ENCODE measurements around the gene QRICH1. TPM values are rescaled to one million over a fixed set of nuclear protein-coding genes. Genes with fewer than 3 reads are reported as not detected.

QRICH1 gene
- total RNA-seq, 1 experiment from 2014 or later: 123 TPM

DNA sequence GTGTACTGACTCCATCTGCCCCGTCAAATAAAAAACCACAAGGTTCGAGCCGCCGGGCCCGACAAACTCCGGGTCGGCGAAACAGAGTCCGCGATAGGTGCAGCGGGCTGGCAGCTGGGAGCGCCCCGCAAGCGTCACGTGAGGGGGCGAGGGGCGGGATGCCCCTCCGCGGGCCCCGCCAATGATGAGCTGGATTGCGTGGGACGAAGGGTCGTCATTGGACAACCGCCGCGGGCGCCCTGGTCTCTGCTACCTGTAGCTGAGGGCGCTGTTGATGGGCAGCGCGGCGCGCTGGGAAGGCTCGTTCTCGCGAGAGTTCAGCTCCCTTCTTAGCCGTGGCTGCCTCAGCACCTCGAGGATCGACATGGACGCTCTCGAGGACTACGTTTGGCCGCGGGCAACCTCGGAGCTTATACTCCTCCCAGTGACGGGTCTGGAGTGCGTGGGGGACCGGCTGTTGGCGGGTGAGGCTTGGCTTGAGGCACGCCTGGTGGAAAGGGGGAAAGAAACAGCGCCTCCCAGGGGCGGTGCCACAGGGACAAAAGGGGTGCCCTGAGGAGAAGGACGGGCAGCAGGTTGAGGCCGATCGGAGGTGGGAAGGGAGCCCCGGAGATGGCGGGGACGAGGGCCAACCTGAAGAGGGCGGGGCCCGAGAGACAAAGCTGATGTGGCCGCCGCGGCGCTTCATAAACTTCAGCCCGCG lies 86.7 kb downstream of the QRICH1 start, which contains the start of gene WDR6:
Gene WDR6, plus strand, starts transcription at position 324 of the 703 bp plus-strand sequence. Its CDS starts 41 bp downstream, at position 365.
- H3K36me3 Mint-ChIP-seq: peaks cover 20% of the 10 kb centered on the region
- H3K9me3 Mint-ChIP-seq: no peaks in the 10 kb centered on the region
- H3K27ac Mint-ChIP-seq: peak within 1 kb of the TSS; percentile 100
- H3K27me3 Mint-ChIP-seq (ENCODE audit: low read depth): no peaks in the 10 kb centered on the region
- ChIA-PET POLR2A (interaction anchor here (0.6 to 4.6 kb wide), 20 partner anchors 10 to 1284 kb away, joined by 3 to 81 read pairs (median 5); partner anchors contain the start of genes CELSR3, DAG1, DALRD3 and IMPDH2), CTCF (interaction anchor here (0.6 to 9.3 kb wide), 20 partner anchors 10 to 1396 kb away, joined by 3 to 124 read pairs (median 4); partner anchors contain the start of genes ARIH2, BSN, CELSR3 and DALRD3)
- H3K4me1 Mint-ChIP-seq: peaks cover 15% of the 10 kb centered on the region
- peak within 1 kb of the TSS; percentile 99 for H3K4me3 Mint-ChIP-seq
- peak; percentile 90 for ATAC-seq
- DNase-seq (ENCODE audit: low spot score): peak; percentile 97
- TF ChIP-seq, protein P1, sequence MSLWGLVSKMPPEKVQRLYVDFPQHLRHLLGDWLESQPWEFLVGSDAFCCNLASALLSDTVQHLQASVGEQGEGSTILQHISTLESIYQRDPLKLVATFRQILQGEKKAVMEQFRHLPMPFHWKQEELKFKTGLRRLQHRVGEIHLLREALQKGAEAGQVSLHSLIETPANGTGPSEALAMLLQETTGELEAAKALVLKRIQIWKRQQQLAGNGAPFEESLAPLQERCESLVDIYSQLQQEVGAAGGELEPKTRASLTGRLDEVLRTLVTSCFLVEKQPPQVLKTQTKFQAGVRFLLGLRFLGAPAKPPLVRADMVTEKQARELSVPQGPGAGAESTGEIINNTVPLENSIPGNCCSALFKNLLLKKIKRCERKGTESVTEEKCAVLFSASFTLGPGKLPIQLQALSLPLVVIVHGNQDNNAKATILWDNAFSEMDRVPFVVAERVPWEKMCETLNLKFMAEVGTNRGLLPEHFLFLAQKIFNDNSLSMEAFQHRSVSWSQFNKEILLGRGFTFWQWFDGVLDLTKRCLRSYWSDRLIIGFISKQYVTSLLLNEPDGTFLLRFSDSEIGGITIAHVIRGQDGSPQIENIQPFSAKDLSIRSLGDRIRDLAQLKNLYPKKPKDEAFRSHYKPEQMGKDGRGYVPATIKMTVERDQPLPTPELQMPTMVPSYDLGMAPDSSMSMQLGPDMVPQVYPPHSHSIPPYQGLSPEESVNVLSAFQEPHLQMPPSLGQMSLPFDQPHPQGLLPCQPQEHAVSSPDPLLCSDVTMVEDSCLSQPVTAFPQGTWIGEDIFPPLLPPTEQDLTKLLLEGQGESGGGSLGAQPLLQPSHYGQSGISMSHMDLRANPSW (CRISPR knock-in tag; conservative IDR thresholded peaks at IDR 0.05; ENCODE audit: low read depth): 0 out of 2 replicates have a peak, but pooled peaks have one; percentile 21
- peak; percentile 89 for TF ChIP-seq SP1 (CRISPR knock-in tag; conservative IDR thresholded peaks at IDR 0.05)
- TF ChIP-seq, protein P2, sequence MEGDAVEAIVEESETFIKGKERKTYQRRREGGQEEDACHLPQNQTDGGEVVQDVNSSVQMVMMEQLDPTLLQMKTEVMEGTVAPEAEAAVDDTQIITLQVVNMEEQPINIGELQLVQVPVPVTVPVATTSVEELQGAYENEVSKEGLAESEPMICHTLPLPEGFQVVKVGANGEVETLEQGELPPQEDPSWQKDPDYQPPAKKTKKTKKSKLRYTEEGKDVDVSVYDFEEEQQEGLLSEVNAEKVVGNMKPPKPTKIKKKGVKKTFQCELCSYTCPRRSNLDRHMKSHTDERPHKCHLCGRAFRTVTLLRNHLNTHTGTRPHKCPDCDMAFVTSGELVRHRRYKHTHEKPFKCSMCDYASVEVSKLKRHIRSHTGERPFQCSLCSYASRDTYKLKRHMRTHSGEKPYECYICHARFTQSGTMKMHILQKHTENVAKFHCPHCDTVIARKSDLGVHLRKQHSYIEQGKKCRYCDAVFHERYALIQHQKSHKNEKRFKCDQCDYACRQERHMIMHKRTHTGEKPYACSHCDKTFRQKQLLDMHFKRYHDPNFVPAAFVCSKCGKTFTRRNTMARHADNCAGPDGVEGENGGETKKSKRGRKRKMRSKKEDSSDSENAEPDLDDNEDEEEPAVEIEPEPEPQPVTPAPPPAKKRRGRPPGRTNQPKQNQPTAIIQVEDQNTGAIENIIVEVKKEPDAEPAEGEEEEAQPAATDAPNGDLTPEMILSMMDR (IDR thresholded peaks at IDR 0.05): 0 out of 2 replicates have a peak, but pooled peaks have one; percentile 37
- TF ChIP-seq ELF4 (CRISPR knock-in tag; IDR thresholded peaks at IDR 0.05; ENCODE audit: low read depth): no peak
- TF ChIP-seq, protein P3, sequence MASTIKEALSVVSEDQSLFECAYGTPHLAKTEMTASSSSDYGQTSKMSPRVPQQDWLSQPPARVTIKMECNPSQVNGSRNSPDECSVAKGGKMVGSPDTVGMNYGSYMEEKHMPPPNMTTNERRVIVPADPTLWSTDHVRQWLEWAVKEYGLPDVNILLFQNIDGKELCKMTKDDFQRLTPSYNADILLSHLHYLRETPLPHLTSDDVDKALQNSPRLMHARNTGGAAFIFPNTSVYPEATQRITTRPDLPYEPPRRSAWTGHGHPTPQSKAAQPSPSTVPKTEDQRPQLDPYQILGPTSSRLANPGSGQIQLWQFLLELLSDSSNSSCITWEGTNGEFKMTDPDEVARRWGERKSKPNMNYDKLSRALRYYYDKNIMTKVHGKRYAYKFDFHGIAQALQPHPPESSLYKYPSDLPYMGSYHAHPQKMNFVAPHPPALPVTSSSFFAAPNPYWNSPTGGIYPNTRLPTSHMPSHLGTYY (CRISPR knock-in tag; IDR thresholded peaks at IDR 0.05): 0 out of 2 replicates have a peak, but pooled peaks have one; percentile 27
- TF ChIP-seq, protein P4, sequence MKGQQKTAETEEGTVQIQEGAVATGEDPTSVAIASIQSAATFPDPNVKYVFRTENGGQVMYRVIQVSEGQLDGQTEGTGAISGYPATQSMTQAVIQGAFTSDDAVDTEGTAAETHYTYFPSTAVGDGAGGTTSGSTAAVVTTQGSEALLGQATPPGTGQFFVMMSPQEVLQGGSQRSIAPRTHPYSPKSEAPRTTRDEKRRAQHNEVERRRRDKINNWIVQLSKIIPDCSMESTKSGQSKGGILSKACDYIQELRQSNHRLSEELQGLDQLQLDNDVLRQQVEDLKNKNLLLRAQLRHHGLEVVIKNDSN (CRISPR knock-in tag; IDR thresholded peaks at IDR 0.05): peak; percentile 98
- TF ChIP-seq, protein P5, sequence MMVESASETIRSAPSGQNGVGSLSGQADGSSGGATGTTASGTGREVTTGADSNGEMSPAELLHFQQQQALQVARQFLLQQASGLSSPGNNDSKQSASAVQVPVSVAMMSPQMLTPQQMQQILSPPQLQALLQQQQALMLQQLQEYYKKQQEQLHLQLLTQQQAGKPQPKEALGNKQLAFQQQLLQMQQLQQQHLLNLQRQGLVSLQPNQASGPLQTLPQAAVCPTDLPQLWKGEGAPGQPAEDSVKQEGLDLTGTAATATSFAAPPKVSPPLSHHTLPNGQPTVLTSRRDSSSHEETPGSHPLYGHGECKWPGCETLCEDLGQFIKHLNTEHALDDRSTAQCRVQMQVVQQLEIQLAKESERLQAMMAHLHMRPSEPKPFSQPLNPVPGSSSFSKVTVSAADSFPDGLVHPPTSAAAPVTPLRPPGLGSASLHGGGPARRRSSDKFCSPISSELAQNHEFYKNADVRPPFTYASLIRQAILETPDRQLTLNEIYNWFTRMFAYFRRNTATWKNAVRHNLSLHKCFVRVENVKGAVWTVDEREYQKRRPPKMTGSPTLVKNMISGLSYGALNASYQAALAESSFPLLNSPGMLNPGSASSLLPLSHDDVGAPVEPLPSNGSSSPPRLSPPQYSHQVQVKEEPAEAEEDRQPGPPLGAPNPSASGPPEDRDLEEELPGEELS (CRISPR knock-in tag; IDR thresholded peaks at IDR 0.05): peak; percentile 21; the same call in 1 of the 2 replicates
- TF ChIP-seq TEAD1 (CRISPR knock-in tag; IDR thresholded peaks at IDR 0.05): peak; percentile 14; the same call in 1 of the 2 replicates
- TF ChIP-seq, protein P6, sequence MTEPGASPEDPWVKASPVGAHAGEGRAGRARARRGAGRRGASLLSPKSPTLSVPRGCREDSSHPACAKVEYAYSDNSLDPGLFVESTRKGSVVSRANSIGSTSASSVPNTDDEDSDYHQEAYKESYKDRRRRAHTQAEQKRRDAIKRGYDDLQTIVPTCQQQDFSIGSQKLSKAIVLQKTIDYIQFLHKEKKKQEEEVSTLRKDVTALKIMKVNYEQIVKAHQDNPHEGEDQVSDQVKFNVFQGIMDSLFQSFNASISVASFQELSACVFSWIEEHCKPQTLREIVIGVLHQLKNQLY (CRISPR knock-in tag; IDR thresholded peaks at IDR 0.05): no peak
- TF ChIP-seq HMGA2 (CRISPR knock-in tag; IDR thresholded peaks at IDR 0.05): no peak
- peak; percentile 49; the same call in 1 of the 2 replicates for TF ChIP-seq MYBL2 (CRISPR knock-in tag; IDR thresholded peaks at IDR 0.05)
- TF ChIP-seq OVOL2 (CRISPR knock-in tag; IDR thresholded peaks at IDR 0.05; ENCODE audit: borderline replicate concordance): no peak
- TF ChIP-seq ZNF232 (CRISPR knock-in tag; IDR thresholded peaks at IDR 0.05): peak; percentile 85; the same call in 1 of the 2 replicates
- no peak for TF ChIP-seq ZNF121 (CRISPR knock-in tag; IDR thresholded peaks at IDR 0.05)
- TF ChIP-seq ATF1 (CRISPR knock-in tag; IDR thresholded peaks at IDR 0.05): no peak
- no peak for TF ChIP-seq CREB1 (CRISPR knock-in tag; IDR thresholded peaks at IDR 0.05)
- TF ChIP-seq JUN (CRISPR knock-in tag; IDR thresholded peaks at IDR 0.05): no peak
- TF ChIP-seq, protein P7, sequence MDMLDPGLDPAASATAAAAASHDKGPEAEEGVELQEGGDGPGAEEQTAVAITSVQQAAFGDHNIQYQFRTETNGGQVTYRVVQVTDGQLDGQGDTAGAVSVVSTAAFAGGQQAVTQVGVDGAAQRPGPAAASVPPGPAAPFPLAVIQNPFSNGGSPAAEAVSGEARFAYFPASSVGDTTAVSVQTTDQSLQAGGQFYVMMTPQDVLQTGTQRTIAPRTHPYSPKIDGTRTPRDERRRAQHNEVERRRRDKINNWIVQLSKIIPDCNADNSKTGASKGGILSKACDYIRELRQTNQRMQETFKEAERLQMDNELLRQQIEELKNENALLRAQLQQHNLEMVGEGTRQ (CRISPR knock-in tag; IDR thresholded peaks at IDR 0.05): peak; percentile 98
- TF ChIP-seq, protein P8, sequence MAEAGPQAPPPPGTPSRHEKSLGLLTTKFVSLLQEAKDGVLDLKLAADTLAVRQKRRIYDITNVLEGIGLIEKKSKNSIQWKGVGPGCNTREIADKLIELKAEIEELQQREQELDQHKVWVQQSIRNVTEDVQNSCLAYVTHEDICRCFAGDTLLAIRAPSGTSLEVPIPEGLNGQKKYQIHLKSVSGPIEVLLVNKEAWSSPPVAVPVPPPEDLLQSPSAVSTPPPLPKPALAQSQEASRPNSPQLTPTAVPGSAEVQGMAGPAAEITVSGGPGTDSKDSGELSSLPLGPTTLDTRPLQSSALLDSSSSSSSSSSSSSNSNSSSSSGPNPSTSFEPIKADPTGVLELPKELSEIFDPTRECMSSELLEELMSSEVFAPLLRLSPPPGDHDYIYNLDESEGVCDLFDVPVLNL (CRISPR knock-in tag; IDR thresholded peaks at IDR 0.05; ENCODE audit: borderline replicate concordance, low read depth): no peak
- peak; percentile 13; the same call in 1 of the 2 replicates for TF ChIP-seq ZNF423 (CRISPR knock-in tag; IDR thresholded peaks at IDR 0.05)
- TF ChIP-seq, protein P9, sequence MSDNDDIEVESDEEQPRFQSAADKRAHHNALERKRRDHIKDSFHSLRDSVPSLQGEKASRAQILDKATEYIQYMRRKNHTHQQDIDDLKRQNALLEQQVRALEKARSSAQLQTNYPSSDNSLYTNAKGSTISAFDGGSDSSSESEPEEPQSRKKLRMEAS (CRISPR knock-in tag; IDR thresholded peaks at IDR 0.05): peak; percentile 84
- TF ChIP-seq ZBTB21 (CRISPR knock-in tag; IDR thresholded peaks at IDR 0.05; ENCODE audit: borderline replicate concordance): peak; percentile 21; the same call in 1 of the 2 replicates
- no peak for TF ChIP-seq NR3C1 (CRISPR knock-in tag; conservative IDR thresholded peaks at IDR 0.05; ENCODE audit: low read depth)
- TF ChIP-seq TCF7 (CRISPR knock-in tag; IDR thresholded peaks at IDR 0.05; ENCODE audit: low read depth): no peak

Measured in WTC11 (cell line).